Measurements from ENCODE around the gene MTF2.

The MTF2 gene

GRCh38 chr1:93179886-93180722 lies 101.0 kb downstream of the MTF2 start, which contains the start of gene TMED5:
TMED5 (minus strand) TSS chr1:93180413; CDS start chr1:93180242, 171 bp downstream.
- peak within 1 kb of the TSS; percentile 99 for H3K4me3 Mint-ChIP-seq
- H3K27ac Mint-ChIP-seq, result peak within 1 kb of the TSS; percentile 99
- peak; percentile 96 for ATAC-seq
- peaks cover 45% of the 10 kb centered on the region for H3K4me1 Mint-ChIP-seq
- no peaks in the 10 kb centered on the region for H3K9me3 Mint-ChIP-seq
- H3K36me3 Mint-ChIP-seq, result peaks cover 21% of the 10 kb centered on the region
- no peaks in the 10 kb centered on the region for H3K27me3 Mint-ChIP-seq

DNA sequence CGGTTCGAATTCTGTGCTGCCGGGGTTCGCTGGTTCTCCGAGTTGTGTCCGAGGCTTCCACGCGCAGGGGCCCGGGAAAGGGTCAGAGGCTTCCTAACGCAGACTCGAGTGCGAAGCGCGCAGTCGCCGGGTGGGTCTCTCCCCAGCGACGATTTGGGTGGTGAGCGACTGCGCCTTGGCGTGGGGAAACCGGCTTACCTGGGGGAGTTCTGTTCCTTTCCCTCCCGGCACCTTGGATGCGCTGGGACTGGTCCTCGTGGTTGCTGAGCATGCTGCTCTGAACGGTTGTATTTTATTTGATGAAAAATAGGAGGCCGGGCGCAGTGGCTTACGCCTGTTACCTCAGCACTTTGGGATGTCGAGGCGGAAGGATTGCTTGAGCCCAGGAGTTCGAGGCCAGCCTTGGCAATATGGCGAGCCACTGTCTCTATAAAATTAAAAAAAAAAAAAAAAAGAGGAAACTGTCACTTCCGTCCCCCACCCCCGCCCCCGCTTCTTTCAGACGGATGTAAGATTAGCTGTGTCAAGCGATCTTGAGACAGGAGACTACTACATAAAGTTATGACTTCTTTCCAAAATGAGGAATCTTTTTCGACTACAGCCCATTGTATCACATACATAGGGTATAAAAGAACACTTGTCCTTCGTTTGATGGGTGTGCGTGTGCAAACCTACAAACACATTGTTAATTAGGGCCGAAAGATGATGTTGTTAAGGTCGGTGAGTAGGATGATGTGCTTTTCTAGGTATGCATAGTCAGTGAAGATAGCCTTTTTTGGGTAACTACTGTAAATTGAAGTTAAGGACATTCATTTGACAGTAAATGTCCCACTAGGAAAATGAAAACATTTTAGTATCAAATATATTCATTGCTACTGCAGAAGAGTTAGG lies 101.9 kb downstream of the MTF2 start, which contains the start of gene CCDC18:
Gene CCDC18, plus strand, starts transcription at position 2 of the 891 bp plus-strand sequence. CDS start 2,638 bp downstream, outside the sequence.
- H3K27ac Mint-ChIP-seq, result peak within 1 kb of the TSS; percentile 99
- no peaks in the 10 kb centered on the region for H3K27me3 Mint-ChIP-seq
- peak within 1 kb of the TSS; percentile 99 for H3K4me3 Mint-ChIP-seq
- ATAC-seq, result peak; percentile 61
- H3K4me1 Mint-ChIP-seq, result peaks cover 49% of the 10 kb centered on the region
- peaks cover 19% of the 10 kb centered on the region for H3K36me3 Mint-ChIP-seq
- no peaks in the 10 kb centered on the region for H3K9me3 Mint-ChIP-seq

DNA sequence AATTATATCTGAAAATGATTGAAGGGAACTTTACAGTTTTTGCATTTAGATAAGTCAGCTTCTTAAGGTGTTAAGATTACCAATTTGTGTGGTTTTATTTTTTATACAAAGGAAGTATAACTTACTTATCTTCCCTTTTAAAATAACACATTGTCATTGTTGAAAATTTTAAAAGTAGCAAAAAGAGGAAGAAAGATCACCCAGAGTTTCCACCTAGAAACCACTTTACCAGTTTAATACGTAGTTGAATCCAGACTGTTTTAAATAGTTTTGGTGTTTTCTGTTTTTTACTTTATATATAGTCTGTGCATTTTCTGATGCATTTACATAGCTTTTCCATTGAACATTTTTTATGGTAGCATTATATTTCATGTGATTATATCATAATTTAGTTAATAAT lies 107.6 kb downstream of the MTF2 start:
- Mint-ChIP-seq H3K36me3 (peaks cover 34% of the 10 kb centered on the region), H3K4me1 (peaks cover 66% of the 10 kb centered on the region), H3K27ac (no peak overlapping the region), H3K9me3 (no peaks in the 10 kb centered on the region), H3K27me3 (no peaks in the 10 kb centered on the region), H3K4me3 (no peak overlapping the region)
- peak; percentile 50 for ATAC-seq
